Measurements from ENCODE around the gene CELA1.

DNA sequence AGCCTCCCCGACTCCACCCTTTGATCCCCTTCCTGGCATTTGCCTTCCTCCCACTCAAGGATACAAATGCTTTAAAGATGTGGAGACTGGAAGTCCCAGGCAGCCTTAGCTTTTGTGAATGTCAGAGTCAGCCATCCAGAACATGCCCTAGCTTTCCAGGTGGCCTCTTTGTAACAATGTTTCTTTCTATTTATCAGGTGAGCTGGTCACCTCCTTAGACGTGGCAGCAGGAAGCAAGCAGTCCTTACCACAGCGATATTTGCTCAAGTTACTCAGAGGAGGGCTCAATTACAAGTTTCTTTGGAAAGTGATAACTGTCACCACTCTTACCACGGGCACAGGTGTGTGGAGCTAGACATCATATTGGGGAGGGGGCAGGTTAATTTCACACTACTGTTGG is 39.9 kb upstream of the CELA1 start:
- TF ChIP-seq ZNF138 (CRISPR knock-in tag; IDR thresholded peaks at IDR 0.05; ENCODE audit: low read depth) (no peak), ZNF772 (CRISPR knock-in tag; IDR thresholded peaks at IDR 0.05) (no peak), TEAD2 (CRISPR knock-in tag; IDR thresholded peaks at IDR 0.05) (no peak), YY1 (IDR thresholded peaks at IDR 0.05; ENCODE audit: insufficient read depth, insufficient replicate concordance, low read depth, low read length) (no peak), SP1 (IDR thresholded peaks at IDR 0.05) (no peak), SP1 (CRISPR knock-in tag; IDR thresholded peaks at IDR 0.05) (no peak), ZNF564 (CRISPR knock-in tag; IDR thresholded peaks at IDR 0.05) (no peak)
- TF ChIP-seq, protein P1, sequence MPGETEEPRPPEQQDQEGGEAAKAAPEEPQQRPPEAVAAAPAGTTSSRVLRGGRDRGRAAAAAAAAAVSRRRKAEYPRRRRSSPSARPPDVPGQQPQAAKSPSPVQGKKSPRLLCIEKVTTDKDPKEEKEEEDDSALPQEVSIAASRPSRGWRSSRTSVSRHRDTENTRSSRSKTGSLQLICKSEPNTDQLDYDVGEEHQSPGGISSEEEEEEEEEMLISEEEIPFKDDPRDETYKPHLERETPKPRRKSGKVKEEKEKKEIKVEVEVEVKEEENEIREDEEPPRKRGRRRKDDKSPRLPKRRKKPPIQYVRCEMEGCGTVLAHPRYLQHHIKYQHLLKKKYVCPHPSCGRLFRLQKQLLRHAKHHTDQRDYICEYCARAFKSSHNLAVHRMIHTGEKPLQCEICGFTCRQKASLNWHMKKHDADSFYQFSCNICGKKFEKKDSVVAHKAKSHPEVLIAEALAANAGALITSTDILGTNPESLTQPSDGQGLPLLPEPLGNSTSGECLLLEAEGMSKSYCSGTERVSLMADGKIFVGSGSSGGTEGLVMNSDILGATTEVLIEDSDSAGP (CRISPR knock-in tag; IDR thresholded peaks at IDR 0.05; ENCODE audit: borderline replicate concordance) = no peak
- TF ChIP-seq, protein P2, sequence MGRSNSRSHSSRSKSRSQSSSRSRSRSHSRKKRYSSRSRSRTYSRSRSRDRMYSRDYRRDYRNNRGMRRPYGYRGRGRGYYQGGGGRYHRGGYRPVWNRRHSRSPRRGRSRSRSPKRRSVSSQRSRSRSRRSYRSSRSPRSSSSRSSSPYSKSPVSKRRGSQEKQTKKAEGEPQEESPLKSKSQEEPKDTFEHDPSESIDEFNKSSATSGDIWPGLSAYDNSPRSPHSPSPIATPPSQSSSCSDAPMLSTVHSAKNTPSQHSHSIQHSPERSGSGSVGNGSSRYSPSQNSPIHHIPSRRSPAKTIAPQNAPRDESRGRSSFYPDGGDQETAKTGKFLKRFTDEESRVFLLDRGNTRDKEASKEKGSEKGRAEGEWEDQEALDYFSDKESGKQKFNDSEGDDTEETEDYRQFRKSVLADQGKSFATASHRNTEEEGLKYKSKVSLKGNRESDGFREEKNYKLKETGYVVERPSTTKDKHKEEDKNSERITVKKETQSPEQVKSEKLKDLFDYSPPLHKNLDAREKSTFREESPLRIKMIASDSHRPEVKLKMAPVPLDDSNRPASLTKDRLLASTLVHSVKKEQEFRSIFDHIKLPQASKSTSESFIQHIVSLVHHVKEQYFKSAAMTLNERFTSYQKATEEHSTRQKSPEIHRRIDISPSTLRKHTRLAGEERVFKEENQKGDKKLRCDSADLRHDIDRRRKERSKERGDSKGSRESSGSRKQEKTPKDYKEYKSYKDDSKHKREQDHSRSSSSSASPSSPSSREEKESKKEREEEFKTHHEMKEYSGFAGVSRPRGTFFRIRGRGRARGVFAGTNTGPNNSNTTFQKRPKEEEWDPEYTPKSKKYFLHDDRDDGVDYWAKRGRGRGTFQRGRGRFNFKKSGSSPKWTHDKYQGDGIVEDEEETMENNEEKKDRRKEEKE (IDR thresholded peaks at IDR 0.05) = no peak

All from HepG2 (cell line).